HEK293 (cell line): ENCODE data around the gene SETD4.
A peak's percentile ranks its signal among the peaks of the same experiment; 100 is the strongest.

ENCODE experiments used
- CTCF ChIA-PET: fragments of 350-600 bp; formaldehyde crosslinking; extraction: SDS; loops from one replicate; lab custom pipeline; 2021; ENCODE audit warnings: antibody characterized with exemption; lab: Yijun Ruan, JAX
- POLR2A ChIA-PET: fragments of 300-600 bp; formaldehyde crosslinking; extraction: SDS; loops from one replicate; lab custom pipeline; 2020; ENCODE audit warnings: antibody characterized with exemption, inconsistent platforms; lab: Yijun Ruan, JAX
- H3K27ac ChIP-seq: fragments of 200-500 bp; sonication (Bioruptor generic); 2 replicates; pipeline ENCODE4 v1.5.1; 2014; ENCODE audit warnings: low read depth, low read length, control low read depth, inconsistent platforms; ENCODE audit errors: extremely low read depth
- H3K36me3 ChIP-seq, 2 experiments: fragments of 200-500 bp in 1 of 2; sonication (Bioruptor generic) in 1 of 2; 1 replicate in 1 of 2; 2 replicates in 1 of 2; pipeline ENCODE4 v1.5.1; 2014 to 2017; ENCODE audit warnings: inconsistent platforms in 2 of 2, low read length in 2 of 2; ENCODE audit not compliant: control insufficient read depth in 2 of 2, insufficient read depth in 1 of 2
- H3K4me1 ChIP-seq: fragments of 200-500 bp; sonication (Bioruptor generic); 2 replicates; pipeline ENCODE4 v1.5.1; 2014; ENCODE audit warnings: mild to moderate bottlenecking, low read length, inconsistent platforms; ENCODE audit not compliant: control insufficient read depth, insufficient read depth
- H3K4me3 ChIP-seq: 2 replicates; pipeline ENCODE4 v1.5.1; 2011; ENCODE audit warnings: low read depth, mild to moderate bottlenecking, control low read depth, low read length, moderate library complexity
- H3K9me3 ChIP-seq: fragments of 200-500 bp; sonication (Bioruptor generic); 2 replicates; pipeline ENCODE4 v1.5.1; 2014; ENCODE audit warnings: low read depth, low read length, inconsistent platforms; ENCODE audit not compliant: control insufficient read depth, insufficient read depth
- ATF2 ChIP-seq: fragments of 450-650 bp; formaldehyde crosslinking; IDR thresholded peaks from 2 replicates; pipeline ENCODE4 v1.5.1; 2016; ENCODE audit warnings: missing biosample characterization, missing genetic modification characterization, low read depth
- ELK4 ChIP-seq: IDR thresholded peaks from 2 replicates; pipeline ENCODE4 v1.6.1; 2011; ENCODE audit warnings: mild to moderate bottlenecking, low read depth, low read length, borderline replicate concordance
- MYNN ChIP-seq: fragments of 450-650 bp; formaldehyde crosslinking; IDR thresholded peaks from 2 replicates; pipeline ENCODE4 v1.5.1; 2016; ENCODE audit warnings: missing biosample characterization, missing genetic modification characterization, borderline replicate concordance
- PRDM2 ChIP-seq: fragments of 450-650 bp; formaldehyde crosslinking; IDR thresholded peaks from 2 replicates; pipeline ENCODE4 v1.5.1; 2016; ENCODE audit warnings: missing biosample characterization, missing genetic modification characterization, borderline replicate concordance
- PRDM4 ChIP-seq: fragments of 450-650 bp; formaldehyde crosslinking; IDR thresholded peaks from 2 replicates; pipeline ENCODE4 v1.5.1; 2017; ENCODE audit warnings: missing biosample characterization, missing genetic modification characterization
- YY2 ChIP-seq: fragments of 450-650 bp; formaldehyde crosslinking; IDR thresholded peaks from 2 replicates; pipeline ENCODE4 v1.5.1; 2016; ENCODE audit warnings: missing biosample characterization, missing genetic modification characterization
- ZBTB21 ChIP-seq: fragments of 450-650 bp; formaldehyde crosslinking; IDR thresholded peaks from 2 replicates; pipeline ENCODE4 v1.5.1; 2017; ENCODE audit warnings: missing biosample characterization, missing genetic modification characterization
- ZFHX2 ChIP-seq: fragments of 450-650 bp; formaldehyde crosslinking; conservative IDR thresholded peaks from 2 replicates; pipeline ENCODE4 v1.5.1; 2016; ENCODE audit warnings: missing biosample characterization, missing genetic modification characterization
- ZNF10 ChIP-seq: fragments of 450-650 bp; formaldehyde crosslinking; IDR thresholded peaks from 2 replicates; pipeline ENCODE4 v1.5.1; 2017; ENCODE audit warnings: missing biosample characterization, missing genetic modification characterization
- ZNF132 ChIP-seq: fragments of 450-650 bp; formaldehyde crosslinking; IDR thresholded peaks from 2 replicates; pipeline ENCODE4 v1.5.1; 2017; ENCODE audit warnings: missing biosample characterization, missing genetic modification characterization, borderline replicate concordance
- ZNF133 ChIP-seq: fragments of 450-650 bp; formaldehyde crosslinking; IDR thresholded peaks from 2 replicates; pipeline ENCODE4 v1.5.1; 2016; ENCODE audit warnings: missing biosample characterization, missing genetic modification characterization
- ZNF214 ChIP-seq: fragments of 450-650 bp; formaldehyde crosslinking; IDR thresholded peaks from 2 replicates; pipeline ENCODE4 v1.5.1; 2017; ENCODE audit warnings: missing biosample characterization, mild to moderate bottlenecking, missing genetic modification characterization, borderline replicate concordance
- ZNF274 ChIP-seq, 2 experiments: fragments of 200-500 bp in 1 of 2; fragments of 450-650 bp in 1 of 2; sonication (Bioruptor generic) in 1 of 2; formaldehyde crosslinking in 1 of 2; IDR thresholded peaks; 2 replicates each; pipeline versions ENCODE4 v1.5.1 to v1.6.1; 2014 to 2016; ENCODE audit warnings: borderline replicate concordance in 1 of 2, inconsistent platforms in 1 of 2, low read length in 1 of 2, missing biosample characterization in 1 of 2, missing genetic modification characterization in 1 of 2
- ZNF394 ChIP-seq: fragments of 450-650 bp; formaldehyde crosslinking; IDR thresholded peaks from 2 replicates; pipeline ENCODE4 v1.5.1; 2016; ENCODE audit warnings: missing biosample characterization, missing genetic modification characterization, mild to moderate bottlenecking, moderate library complexity, borderline replicate concordance
- ZNF518A ChIP-seq: fragments of 450-650 bp; formaldehyde crosslinking; conservative IDR thresholded peaks from 2 replicates; pipeline ENCODE4 v1.5.1; 2016; ENCODE audit warnings: low read depth, missing biosample characterization, missing genetic modification characterization
- ZNF549 ChIP-seq: fragments of 450-650 bp; IDR thresholded peaks from 2 replicates; pipeline ENCODE4 v1.5.1; 2018; ENCODE audit warnings: missing biosample characterization, missing genetic modification characterization, mild to moderate bottlenecking, inconsistent platforms, moderate library complexity
- ZNF623 ChIP-seq: fragments of 450-650 bp; formaldehyde crosslinking; IDR thresholded peaks from 2 replicates; pipeline ENCODE4 v1.5.1; 2016; ENCODE audit warnings: missing biosample characterization, missing genetic modification characterization
- ZNF785 ChIP-seq: fragments of 450-650 bp; formaldehyde crosslinking; IDR thresholded peaks from 2 replicates; pipeline ENCODE4 v1.5.1; 2016; ENCODE audit warnings: missing biosample characterization, missing genetic modification characterization
- ZSCAN16 ChIP-seq: fragments of 450-650 bp; formaldehyde crosslinking; IDR thresholded peaks from 2 replicates; pipeline ENCODE4 v1.5.1; 2016; ENCODE audit warnings: missing biosample characterization, missing genetic modification characterization

The SETD4 gene

GRCh38 chr21:36060159-36060921 lies at the start of gene SETD4 (continued):
- TF ChIP-seq ZNF518A (peak; percentile 94), PRDM4 (tag by site-specific recombination) (no peak), ZFHX2 (peak; percentile 93), ZNF10 (tag by site-specific recombination) (no peak; the same call in 1 of the 2 replicates), MYNN (tag by site-specific recombination) (peak; percentile 35), ZNF394 (tag by site-specific recombination) (peak; percentile 13; the same call in 1 of the 2 replicates), ATF2 (no peak), ZNF274 (IDR thresholded peaks at IDR 0.05; ENCODE audit: low read length) (no peak), ZNF274 (tag by site-specific recombination; IDR thresholded peaks at IDR 0.05; ENCODE audit: borderline replicate concordance) (no peak), ZNF549 (tag by site-specific recombination) (no peak), ZNF623 (tag by site-specific recombination) (0 out of 2 replicates have a peak, but pooled peaks have one; percentile 4), ZBTB21 (tag by site-specific recombination) (0 out of 2 replicates have a peak, but pooled peaks have one; percentile 7), ZNF785 (tag by site-specific recombination) (no peak), ZSCAN16 (tag by site-specific recombination) (no peak), ELK4 (no peak; the same call in 1 of the 2 replicates), ZNF132 (tag by site-specific recombination) (no peak)

GRCh38 chr21:36109868-36110267 lies 49.5 kb upstream of the SETD4 start:
- Histone ChIP-seq H3K9me3 (no peaks in the 10 kb centered on the region), H3K4me3 (no peak overlapping the region), H3K4me1 (no peaks in the 10 kb centered on the region), H3K36me3 (no peaks in the 10 kb centered on the region), H3K27ac (no peak overlapping the region)
- TF ChIP-seq YY2 (tag by site-specific recombination), result no peak
- no peak for TF ChIP-seq PRDM2
- no peak for TF ChIP-seq ZNF214 (tag by site-specific recombination)
- TF ChIP-seq ZNF133 (tag by site-specific recombination), result no peak
- ChIA-PET POLR2A (no interaction called here), CTCF (interaction anchor here (0.6 to 3.7 kb wide), 4 partner anchors 14 to 236 kb away, joined by 3 to 39 read pairs (median 8); no protein-coding TSS in a partner anchor)
